ENCODE results near the gene UNC13B.

UNC13B gene

GRCh38 chr9:35432076-35432475 is 270.3 kb downstream of the UNC13B start:
- no peak for DNase-seq (ENCODE audit: low spot score)

- no peak for DNase-seq (ENCODE audit: low spot score)
Observed at GRCh38 chr9:35436933-35437332, 275.1 kb downstream of the UNC13B start.

- DNase-seq (ENCODE audit: low spot score) = no peak
Observed at GRCh38 chr9:35446012-35446411, 284.2 kb downstream of the UNC13B start.

GRCh38 chr9:35448496-35448895 is 286.7 kb downstream of the UNC13B start:
- no peak for DNase-seq (ENCODE audit: low spot score)

GRCh38 chr9:35452481-35452880 is 290.7 kb downstream of the UNC13B start:
- no peak for DNase-seq (ENCODE audit: low spot score)

GRCh38 chr9:35453786-35454185 is 292.0 kb downstream of the UNC13B start:
- no peak for DNase-seq (ENCODE audit: low spot score)
